Ascending aorta (tissue), 2 donors: ENCODE results near the gene CYTH4. TPM values are rescaled to one million over a fixed set of nuclear protein-coding genes. Genes with fewer than 3 reads are reported as not detected.

Experiments
- DNase-seq, 2 donors: peaks; one replicate each; pipeline ENCODE4 v3.0.0-alpha.2; 2019; ENCODE audit warnings: low spot score in 2 of 2
- H3K27ac ChIP-seq, 2 donors: fragments of 200-600 bp; sonication (generic); one replicate each; pipeline ENCODE4 v1.5.1; 2016 to 2017; ENCODE audit warnings: mild to moderate bottlenecking in 1 of 2
- H3K27me3 ChIP-seq: fragments of 200-600 bp; sonication (generic); one replicate; pipeline ENCODE4 v1.5.1; 2017
- H3K36me3 ChIP-seq, 2 donors: fragments of 200-600 bp; sonication (generic); one replicate each; pipeline ENCODE4 v1.5.1; 2016
- H3K4me1 ChIP-seq, 2 donors: fragments of 200-600 bp; sonication (generic); one replicate each; pipeline ENCODE4 v1.5.1; 2016 to 2017; ENCODE audit warnings: mild to moderate bottlenecking in 1 of 2
- H3K4me3 ChIP-seq, 2 donors: fragments of 200-600 bp; sonication (generic); one replicate each; pipeline ENCODE4 v1.5.1; 2016 to 2017; ENCODE audit warnings: mild to moderate bottlenecking in 1 of 2
- H3K9me3 ChIP-seq, 2 donors: fragments of 200-600 bp; sonication (generic); one replicate each; pipeline ENCODE4 v1.5.1; 2016
- intact Hi-C: fragments of 100-400 bp; cut with DNase I; formaldehyde crosslinking; loops from one replicate; pipeline ENCODE4 v1.15.1; 2023
- total RNA-seq: library from RNA; depleted of rRNA; stranded (reverse); fragments of >200 nt; gene quantifications from one replicate; pipeline ENCODE4 v1.1.0, GENCODE V29; 2016
- TF ChIP-seq, protein P1 (sequence below), 3 experiments: fragments of 200-600 bp in 2 of 3; fragments of 450-650 bp in 1 of 3; sonication (generic) in 2 of 3; IDR thresholded peaks; one replicate each; pipeline ENCODE4 v1.5.1; 2016 to 2019; ENCODE audit warnings: antibody characterized with exemption in 3 of 3, mild to moderate bottlenecking in 1 of 3, moderate library complexity in 1 of 3

CYTH4 gene
- total RNA-seq, 1 donor from 2014 or later, result 130 TPM

DNA sequence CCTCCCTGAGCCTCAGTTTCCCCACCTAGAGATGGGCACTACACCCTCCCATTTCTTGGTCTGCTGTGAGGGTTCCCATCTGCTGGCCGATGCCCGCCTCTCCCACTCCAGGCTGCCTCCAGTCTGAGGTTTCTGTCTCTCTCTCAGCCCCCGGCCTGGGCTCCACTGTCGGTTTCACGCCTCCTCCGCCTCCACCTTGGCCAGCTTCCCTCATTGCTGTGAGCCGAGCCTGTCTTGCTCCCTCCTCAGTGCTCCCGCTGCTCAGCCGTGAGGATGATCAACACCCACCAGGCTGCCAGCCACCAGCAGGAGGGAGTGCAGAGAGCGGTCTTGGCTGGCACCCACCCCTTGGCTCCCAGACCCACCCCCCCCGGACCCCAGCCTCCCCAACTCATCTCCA, 61.0 kb downstream of the CYTH4 start:
- TF ChIP-seq, protein P1, sequence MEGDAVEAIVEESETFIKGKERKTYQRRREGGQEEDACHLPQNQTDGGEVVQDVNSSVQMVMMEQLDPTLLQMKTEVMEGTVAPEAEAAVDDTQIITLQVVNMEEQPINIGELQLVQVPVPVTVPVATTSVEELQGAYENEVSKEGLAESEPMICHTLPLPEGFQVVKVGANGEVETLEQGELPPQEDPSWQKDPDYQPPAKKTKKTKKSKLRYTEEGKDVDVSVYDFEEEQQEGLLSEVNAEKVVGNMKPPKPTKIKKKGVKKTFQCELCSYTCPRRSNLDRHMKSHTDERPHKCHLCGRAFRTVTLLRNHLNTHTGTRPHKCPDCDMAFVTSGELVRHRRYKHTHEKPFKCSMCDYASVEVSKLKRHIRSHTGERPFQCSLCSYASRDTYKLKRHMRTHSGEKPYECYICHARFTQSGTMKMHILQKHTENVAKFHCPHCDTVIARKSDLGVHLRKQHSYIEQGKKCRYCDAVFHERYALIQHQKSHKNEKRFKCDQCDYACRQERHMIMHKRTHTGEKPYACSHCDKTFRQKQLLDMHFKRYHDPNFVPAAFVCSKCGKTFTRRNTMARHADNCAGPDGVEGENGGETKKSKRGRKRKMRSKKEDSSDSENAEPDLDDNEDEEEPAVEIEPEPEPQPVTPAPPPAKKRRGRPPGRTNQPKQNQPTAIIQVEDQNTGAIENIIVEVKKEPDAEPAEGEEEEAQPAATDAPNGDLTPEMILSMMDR (IDR thresholded peaks at IDR 0.05), result no peak

DNA sequence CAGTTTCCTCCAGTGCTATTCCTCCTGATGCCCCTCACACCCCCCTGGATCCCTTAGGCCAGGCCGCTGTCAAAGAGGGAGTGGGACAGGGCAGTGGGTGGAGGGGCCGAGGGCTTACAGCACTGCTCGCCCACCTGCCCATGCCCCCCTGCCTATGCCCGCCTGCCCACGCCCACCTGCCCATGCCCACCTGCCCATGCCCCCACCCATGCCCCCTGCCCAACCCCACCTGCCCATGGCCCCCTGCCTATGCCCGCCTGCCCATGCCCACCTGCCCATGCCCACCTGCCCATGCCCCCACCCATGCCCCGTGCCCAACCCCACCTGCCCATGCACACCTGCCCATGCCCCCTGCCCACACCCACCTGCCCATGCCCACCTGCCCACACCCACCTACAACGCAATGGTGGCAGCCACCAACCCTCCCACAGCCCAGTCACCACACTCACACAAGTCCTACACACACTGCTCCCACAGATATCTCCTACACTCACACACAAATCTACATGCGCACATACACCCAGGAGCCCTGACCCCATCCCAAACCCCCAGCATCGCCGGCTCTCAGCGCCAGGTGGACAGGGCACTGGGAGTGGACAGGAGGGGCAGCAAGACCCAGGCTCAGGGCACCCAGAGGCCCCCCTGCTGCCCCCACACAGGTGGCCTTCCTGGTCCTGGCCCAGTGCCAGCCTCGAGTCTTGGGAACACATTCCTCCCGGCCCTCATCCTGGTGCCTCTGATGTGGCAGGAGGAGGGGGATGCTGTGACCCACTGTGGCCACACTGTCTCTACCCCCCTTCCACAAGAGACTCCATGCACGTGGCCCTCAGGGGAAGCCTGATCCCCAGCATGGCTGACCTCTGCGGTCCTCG, 61.8 kb downstream of the CYTH4 start:
- Histone ChIP-seq H3K4me1 (no peaks in the 10 kb centered on the region), H3K36me3 (no peaks in the 10 kb centered on the region), H3K27me3 (no peaks in the 10 kb centered on the region), H3K4me3 (no peak overlapping the region), H3K9me3 (no peaks in the 10 kb centered on the region), H3K27ac (no peak overlapping the region)
- no peak for DNase-seq
- intact Hi-C loops, result no loop called here
- TF ChIP-seq, protein P1 (IDR thresholded peaks at IDR 0.05), result no peak

More for the DNA sequence above, 61.0 kb downstream of the CYTH4 start:
- no peak for DNase-seq
- H3K27ac ChIP-seq, result no peak overlapping the region
- no peaks in the 10 kb centered on the region for H3K36me3 ChIP-seq
- H3K4me3 ChIP-seq, result no peak overlapping the region
- intact Hi-C loops, result no loop called here
- no peaks in the 10 kb centered on the region for H3K4me1 ChIP-seq
- no peaks in the 10 kb centered on the region for H3K27me3 ChIP-seq
- no peaks in the 10 kb centered on the region for H3K9me3 ChIP-seq

DNA sequence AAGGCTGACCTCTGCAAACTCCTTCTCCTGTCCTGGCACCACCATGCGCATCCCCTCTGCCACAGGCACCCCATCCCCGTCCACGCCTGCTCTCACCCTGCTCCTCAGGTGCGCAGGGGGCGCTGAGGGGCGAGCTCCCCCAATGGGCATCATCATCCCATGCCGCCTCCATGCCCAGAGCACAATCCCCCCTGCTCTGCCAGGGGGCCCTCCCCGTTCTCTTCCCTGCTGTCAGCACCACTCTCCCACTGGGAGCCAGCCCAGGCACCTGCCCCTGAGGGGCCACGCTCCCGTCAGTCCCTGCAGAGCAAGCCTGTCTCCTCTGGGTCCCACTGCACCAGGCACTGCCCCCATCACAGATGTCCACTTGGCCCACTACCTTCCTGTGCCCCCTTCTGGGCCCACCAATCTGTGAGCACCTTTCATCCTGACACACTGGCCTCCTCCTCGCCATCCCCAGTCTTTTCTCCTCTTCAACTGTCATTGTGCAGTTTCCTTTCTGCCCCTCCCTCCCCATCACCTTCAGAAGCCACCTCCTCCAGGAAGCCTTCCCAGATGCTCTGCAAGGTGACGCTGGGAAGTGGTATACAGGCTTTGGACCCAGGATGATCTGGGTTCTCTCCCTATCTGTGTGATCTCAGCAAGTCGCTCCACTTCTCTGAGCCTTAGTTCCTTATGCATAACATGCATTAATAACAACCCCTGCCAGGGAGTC, 62.6 kb downstream of the CYTH4 start:
- intact Hi-C loops, result no loop called here
- TF ChIP-seq, protein P1 (IDR thresholded peaks at IDR 0.05), result no peak
- H3K27me3 ChIP-seq, result no peaks in the 10 kb centered on the region

GRCh38 chr22:37345863-37346504, 63.7 kb downstream of the CYTH4 start:
- no peak for DNase-seq

More for the DNA sequence above, 62.6 kb downstream of the CYTH4 start:
- no peaks in the 10 kb centered on the region for H3K4me1 ChIP-seq
- no peaks in the 10 kb centered on the region for H3K9me3 ChIP-seq
- no peak for DNase-seq
- H3K27ac ChIP-seq, result no peak overlapping the region
- H3K4me3 ChIP-seq, result no peak overlapping the region
- H3K36me3 ChIP-seq, result no peaks in the 10 kb centered on the region

DNA sequence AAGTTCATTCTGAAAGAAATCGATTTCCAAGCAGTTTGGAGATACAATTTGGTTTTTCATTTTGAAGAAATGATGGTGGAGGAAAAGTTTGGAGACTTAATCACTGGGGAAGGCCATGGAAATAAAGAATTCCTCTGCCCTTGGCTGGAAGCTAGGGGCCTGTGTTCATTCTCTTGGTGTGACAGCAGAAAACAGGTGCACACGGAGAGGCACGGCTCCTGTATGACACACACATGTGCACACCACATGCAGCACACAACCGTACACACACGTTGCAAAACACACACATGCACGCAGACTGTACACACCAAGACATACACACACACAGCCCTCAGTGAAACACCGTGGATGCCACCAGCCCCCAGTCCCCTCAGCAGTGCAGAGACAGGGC, 64.2 kb downstream of the CYTH4 start:
- no peaks in the 10 kb centered on the region for H3K9me3 ChIP-seq
- no peaks in the 10 kb centered on the region for H3K4me1 ChIP-seq
- no peak overlapping the region for H3K4me3 ChIP-seq
- no peak overlapping the region for H3K27ac ChIP-seq
- intact Hi-C loops, result no loop called here
- TF ChIP-seq, protein P1 (IDR thresholded peaks at IDR 0.05), result no peak
- H3K36me3 ChIP-seq, result no peaks in the 10 kb centered on the region
- no peaks in the 10 kb centered on the region for H3K27me3 ChIP-seq
- no peak for DNase-seq

More at GRCh38 chr22:37345863-37346504, 63.7 kb downstream of the CYTH4 start:
- intact Hi-C loops, result no loop called here
- H3K4me1 ChIP-seq, result no peaks in the 10 kb centered on the region
- H3K27me3 ChIP-seq, result no peaks in the 10 kb centered on the region
- no peaks in the 10 kb centered on the region for H3K36me3 ChIP-seq
- no peak overlapping the region for H3K4me3 ChIP-seq
- H3K9me3 ChIP-seq, result no peaks in the 10 kb centered on the region
- H3K27ac ChIP-seq, result no peak overlapping the region
- TF ChIP-seq, protein P1 (IDR thresholded peaks at IDR 0.05), result no peak
